Esophagus squamous epithelium (tissue), 5 donors: ENCODE data around the gene CABP1. TPM values are rescaled to one million over a fixed set of nuclear protein-coding genes. Genes with fewer than 3 reads are reported as not detected.

Experiments used
- DNase-seq: peaks from one replicate; lab custom pipeline; 2025; lab: John Stamatoyannopoulos, UW
- H3K27ac ChIP-seq, 4 donors: fragments of 200-600 bp; sonication (generic); one replicate each; pipeline ENCODE4 v1.5.1; 2016 to 2019; ENCODE audit warnings: mild to moderate bottlenecking in 1 of 4
- H3K27me3 ChIP-seq, 4 donors: fragments of 200-600 bp; sonication (generic); 1 replicate in 3 of 4; 2 replicates in 1 of 4; pipeline versions ENCODE4 v1.5.1 to v1.6.0; 2017 to 2021; ENCODE audit warnings: antibody characterized with exemption in 1 of 4
- H3K36me3 ChIP-seq, 3 donors: fragments of 200-600 bp; sonication (generic); one replicate each; pipeline ENCODE4 v1.5.1; 2016 to 2019
- H3K4me1 ChIP-seq, 3 donors: fragments of 200-600 bp; sonication (generic); one replicate each; pipeline ENCODE4 v1.5.1; 2017 to 2019
- H3K4me3 ChIP-seq, 4 donors: fragments of 200-600 bp; sonication (generic); 1 replicate in 3 of 4; 2 replicates in 1 of 4; pipeline ENCODE4 v1.5.1; 2016 to 2019; ENCODE audit warnings: mild to moderate bottlenecking in 2 of 4, moderate library complexity in 1 of 4
- H3K9me3 ChIP-seq, 3 donors: fragments of 200-600 bp; sonication (generic); one replicate each; pipeline ENCODE4 v1.5.1; 2016 to 2019
- POLR2A ChIP-seq, 4 donors: fragments of 450-650 bp; IDR thresholded peaks; one replicate each; pipeline ENCODE4 v1.6.1; 2017; ENCODE audit warnings: antibody characterized with exemption in 4 of 4, mild to moderate bottlenecking in 4 of 4, moderate library complexity in 3 of 4
- WGBS, 2 donors: methylation state at CpG; one replicate each; pipeline ENCODE4 v1.1.5; 2018; 5-methylcytosine and 5-hydroxymethylcytosine counted together
- intact Hi-C: fragments of 100-400 bp; cut with DNase I; formaldehyde crosslinking; loops from one replicate; pipeline ENCODE4 v1.15.0; 2022
- total RNA-seq, 4 donors: library from RNA; depleted of rRNA; stranded (reverse); fragments of >200 nt; gene quantifications; one replicate each; pipeline ENCODE4 v1.1.0, GENCODE V29; 2016
- TF ChIP-seq, protein P1 (sequence below), 6 experiments: fragments of 450-650 bp in 4 of 6; fragments of 200-600 bp in 2 of 6; sonication (generic) in 2 of 6; IDR thresholded peaks; one replicate each; pipeline ENCODE4 v1.5.1; 2016 to 2019; ENCODE audit warnings: antibody characterized with exemption in 6 of 6, mild to moderate bottlenecking in 4 of 6, moderate library complexity in 4 of 6
- donor health status: DM: yes; HTN: yes; CAD: no.

CABP1 gene
- total RNA-seq, 4 donors from 2014 or later: 0.19 to 2.4 (median 1.3) TPM

DNA sequence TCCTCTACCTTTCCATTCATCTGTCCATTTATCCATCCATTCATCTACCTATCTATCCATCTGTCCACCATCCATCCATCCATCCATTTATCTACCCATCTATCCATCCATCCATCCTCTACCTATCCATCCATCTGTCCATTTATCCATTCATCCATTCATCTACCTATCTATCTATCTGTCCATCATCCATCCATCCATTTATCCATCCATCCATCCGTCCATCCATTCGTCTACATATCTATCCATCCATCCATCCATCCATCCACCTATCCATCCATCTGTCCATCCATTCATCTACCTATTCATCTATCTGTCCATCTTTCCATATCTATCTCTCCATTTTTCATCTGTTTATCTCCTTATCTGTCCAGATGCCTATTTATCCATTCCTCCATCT is 21.0 kb downstream of the CABP1 start:
- no peaks in the 10 kb centered on the region for H3K36me3 ChIP-seq
- no peaks in the 10 kb centered on the region for H3K9me3 ChIP-seq
- no peak for DNase-seq
- no peaks in the 10 kb centered on the region for H3K27me3 ChIP-seq
- H3K4me3 ChIP-seq: no peak overlapping the region
- peaks cover 0 to 10% (median 0%) of the 10 kb centered on the region in 3 donors for H3K4me1 ChIP-seq
- 58 to 72% methylated on average over 2 of the region's 2 CpGs for WGBS, 2 donors
- intact Hi-C loops: no loop called here
- no peak overlapping the region for H3K27ac ChIP-seq
- TF ChIP-seq, protein P1, sequence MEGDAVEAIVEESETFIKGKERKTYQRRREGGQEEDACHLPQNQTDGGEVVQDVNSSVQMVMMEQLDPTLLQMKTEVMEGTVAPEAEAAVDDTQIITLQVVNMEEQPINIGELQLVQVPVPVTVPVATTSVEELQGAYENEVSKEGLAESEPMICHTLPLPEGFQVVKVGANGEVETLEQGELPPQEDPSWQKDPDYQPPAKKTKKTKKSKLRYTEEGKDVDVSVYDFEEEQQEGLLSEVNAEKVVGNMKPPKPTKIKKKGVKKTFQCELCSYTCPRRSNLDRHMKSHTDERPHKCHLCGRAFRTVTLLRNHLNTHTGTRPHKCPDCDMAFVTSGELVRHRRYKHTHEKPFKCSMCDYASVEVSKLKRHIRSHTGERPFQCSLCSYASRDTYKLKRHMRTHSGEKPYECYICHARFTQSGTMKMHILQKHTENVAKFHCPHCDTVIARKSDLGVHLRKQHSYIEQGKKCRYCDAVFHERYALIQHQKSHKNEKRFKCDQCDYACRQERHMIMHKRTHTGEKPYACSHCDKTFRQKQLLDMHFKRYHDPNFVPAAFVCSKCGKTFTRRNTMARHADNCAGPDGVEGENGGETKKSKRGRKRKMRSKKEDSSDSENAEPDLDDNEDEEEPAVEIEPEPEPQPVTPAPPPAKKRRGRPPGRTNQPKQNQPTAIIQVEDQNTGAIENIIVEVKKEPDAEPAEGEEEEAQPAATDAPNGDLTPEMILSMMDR (IDR thresholded peaks at IDR 0.05): no peak

DNA sequence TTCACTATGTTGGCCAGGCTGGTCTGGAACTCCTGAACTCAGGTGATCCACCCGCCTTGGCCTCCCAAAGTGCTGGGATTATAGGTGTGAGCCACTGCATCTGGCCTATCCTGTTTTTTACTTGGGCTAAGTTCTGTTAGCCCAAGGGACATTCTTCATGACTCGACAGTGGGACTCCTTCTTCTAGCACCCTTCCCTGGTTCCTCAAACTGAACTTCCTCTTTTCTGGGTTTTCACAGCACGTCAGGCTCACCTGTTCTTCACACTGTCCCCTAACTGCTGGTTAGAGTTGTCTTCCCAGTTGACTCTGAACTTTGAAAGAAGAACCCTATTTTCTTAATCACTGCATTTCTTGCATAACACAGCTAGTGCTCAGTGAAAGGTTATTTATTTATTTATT is 22.5 kb downstream of the CABP1 start:
- TF ChIP-seq, protein P1 (IDR thresholded peaks at IDR 0.05): no peak
- TF ChIP-seq POLR2A (IDR thresholded peaks at IDR 0.05): no peak
- intact Hi-C loops: no loop called here
- Histone ChIP-seq H3K4me3 (no peak overlapping the region), H3K36me3 (no peaks in the 10 kb centered on the region), H3K4me1 (peaks cover 0 to 10% (median 0%) of the 10 kb centered on the region in 3 donors), H3K9me3 (no peaks in the 10 kb centered on the region), H3K27ac (no peak overlapping the region), H3K27me3 (no peaks in the 10 kb centered on the region)
- 61 to 63% methylated on average over 3 of the region's 3 CpGs for whole genome bisulfite sequencing, 2 donors
- DNase-seq: no peak

DNA sequence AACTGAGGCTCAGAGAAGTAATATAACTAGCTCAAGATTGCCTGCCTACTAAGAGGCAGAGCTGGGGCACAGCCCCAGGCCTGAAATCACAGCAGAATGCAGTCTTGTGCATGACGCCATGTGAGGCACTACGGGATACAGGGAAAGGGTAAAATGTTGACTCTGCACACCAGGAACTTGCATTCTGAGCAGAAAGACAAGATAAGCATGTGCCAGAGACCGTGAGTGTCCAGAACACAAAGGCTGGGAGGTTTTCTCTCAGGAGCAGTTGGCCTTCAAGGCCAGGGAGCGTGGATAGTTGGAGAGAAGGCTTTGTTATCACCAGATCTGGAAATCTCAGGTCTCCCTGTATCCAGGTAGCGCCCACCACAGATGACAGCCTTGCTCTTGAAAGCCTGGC is 23.3 kb downstream of the CABP1 start:
- no peak overlapping the region for H3K4me3 ChIP-seq
- no peaks in the 10 kb centered on the region for H3K27me3 ChIP-seq
- peaks cover 0 to 10% (median 0%) of the 10 kb centered on the region in 3 donors for H3K4me1 ChIP-seq
- intact Hi-C loops: no loop called here
- H3K9me3 ChIP-seq: no peaks in the 10 kb centered on the region
- H3K36me3 ChIP-seq: no peaks in the 10 kb centered on the region
- no peak for DNase-seq
- no peak overlapping the region for H3K27ac ChIP-seq
- WGBS, 2 donors: 73 to 91% methylated on average over 5 of the region's 5 CpGs
- TF ChIP-seq POLR2A (IDR thresholded peaks at IDR 0.05): no peak
- TF ChIP-seq, protein P1 (IDR thresholded peaks at IDR 0.05): no peak

DNA sequence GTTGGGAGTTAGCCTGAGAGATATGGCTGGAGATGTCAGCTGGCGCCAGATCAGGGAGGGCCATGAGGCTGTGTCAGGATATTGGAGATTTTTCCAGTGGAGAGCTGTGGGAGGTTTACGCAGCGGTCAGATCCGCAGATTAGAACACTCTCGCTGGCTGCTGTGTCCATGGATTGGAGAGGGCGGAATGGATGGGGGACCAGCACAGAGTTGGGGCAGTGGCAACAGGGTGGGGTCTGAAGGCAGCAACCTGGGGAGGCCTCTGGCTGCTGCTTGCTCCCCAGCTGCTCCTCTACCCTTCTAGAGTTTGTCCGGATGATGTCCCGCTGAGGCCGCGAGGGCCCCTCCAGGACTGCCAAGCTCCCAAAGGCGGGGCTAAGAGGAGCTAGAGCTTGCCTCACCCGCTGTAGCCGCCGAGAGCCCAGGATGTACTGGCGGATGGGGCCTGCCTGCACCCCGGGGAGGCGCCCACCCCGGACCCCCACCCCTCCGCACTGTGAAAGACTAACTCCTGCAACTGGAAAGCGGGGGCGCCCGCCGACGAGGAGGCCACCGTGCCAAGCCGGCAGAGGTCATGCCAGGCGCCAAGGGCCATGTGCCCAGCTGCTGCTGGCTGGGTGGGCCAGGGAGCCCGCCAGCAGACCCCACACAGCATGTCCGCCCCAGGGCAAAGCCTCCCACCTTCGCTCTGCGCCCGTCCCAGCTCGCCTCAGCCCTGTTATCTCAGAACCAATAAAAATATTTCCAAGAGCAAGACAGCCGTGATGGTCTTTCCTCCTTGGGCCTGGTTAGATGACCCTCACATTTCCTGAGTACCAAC is 26.4 kb downstream of the CABP1 start:
- TF ChIP-seq, protein P1 (IDR thresholded peaks at IDR 0.05): no peak
- no peak for TF ChIP-seq POLR2A (IDR thresholded peaks at IDR 0.05)
- Histone ChIP-seq H3K9me3 (no peaks in the 10 kb centered on the region), H3K4me3 (no peak overlapping the region), H3K27me3 (no peaks in the 10 kb centered on the region), H3K4me1 (peaks cover 0 to 19% (median 7%) of the 10 kb centered on the region in 3 donors), H3K36me3 (no peaks in the 10 kb centered on the region), H3K27ac (no peak overlapping the region)
- intact Hi-C loops: no loop called here
- 85 to 86% methylated on average over 12 to 13 of the region's 34 CpGs for WGBS, 2 donors
- no peak for DNase-seq

DNA sequence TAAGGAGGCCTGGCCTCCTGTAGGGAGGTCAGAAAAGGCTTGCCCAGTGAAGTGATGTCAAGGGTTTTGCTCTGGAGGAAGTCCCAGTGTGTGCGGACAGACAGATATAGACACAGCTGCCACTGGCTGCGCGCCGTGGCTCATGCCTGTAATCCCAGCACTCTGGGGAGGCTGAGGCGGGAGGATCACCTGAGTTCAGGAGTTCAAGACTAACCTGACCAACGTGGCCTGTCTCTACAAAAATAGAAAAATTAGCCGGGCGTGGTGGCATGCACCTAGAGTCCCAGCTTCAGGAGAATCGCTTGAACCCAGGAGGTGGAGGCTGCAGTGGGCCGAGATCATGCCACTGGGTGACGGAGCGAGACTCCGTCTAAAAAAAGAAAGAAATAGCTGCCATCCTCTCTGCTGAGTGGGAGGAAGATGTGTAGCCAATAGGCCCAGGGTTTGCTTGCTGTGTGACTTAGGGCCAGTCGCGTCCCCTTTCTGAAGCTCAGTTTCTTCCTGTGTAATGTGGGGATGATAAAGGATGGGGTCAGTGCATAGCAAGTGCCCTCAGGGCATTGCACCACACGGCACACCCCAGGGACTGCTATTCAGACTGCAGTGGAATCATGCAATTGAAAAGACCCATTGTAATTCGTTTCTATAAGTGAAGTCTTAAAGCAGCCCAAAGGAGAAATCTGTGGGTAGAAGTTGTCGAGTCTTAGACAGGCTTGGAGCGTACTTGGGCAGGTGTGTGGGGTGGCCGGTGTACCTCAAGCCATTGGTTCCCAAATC is 27.9 kb downstream of the CABP1 start:
- no peak for DNase-seq
- WGBS, 2 donors: 72 to 78% methylated on average over 14 to 20 of the region's 20 CpGs
- Histone ChIP-seq H3K4me3 (no peak overlapping the region), H3K9me3 (no peaks in the 10 kb centered on the region), H3K36me3 (no peaks in the 10 kb centered on the region), H3K4me1 (peaks cover 0 to 19% (median 7%) of the 10 kb centered on the region in 3 donors), H3K27ac (no peak overlapping the region), H3K27me3 (no peaks in the 10 kb centered on the region)
- TF ChIP-seq POLR2A (IDR thresholded peaks at IDR 0.05): no peak
- TF ChIP-seq, protein P1 (IDR thresholded peaks at IDR 0.05): no peak
- intact Hi-C loops: no loop called here
